GM18868 (cell line): ENCODE measurements around the gene SMCHD1.
"Not testable (repeated sequence)": the region's sequence is repeated elsewhere in the genome, so short reads cannot be mapped to it uniquely, and the experiment has no call there.

ENCODE experiments used
- ATAC-seq: cut with Tn5 transposase; IDR thresholded peaks from one replicate; pipeline ENCODE4 v1.9.1; 2021; ENCODE audit warnings: mild to moderate bottlenecking, moderate library complexity; ENCODE audit not compliant: unreplicated experiment

The SMCHD1 gene

DNA sequence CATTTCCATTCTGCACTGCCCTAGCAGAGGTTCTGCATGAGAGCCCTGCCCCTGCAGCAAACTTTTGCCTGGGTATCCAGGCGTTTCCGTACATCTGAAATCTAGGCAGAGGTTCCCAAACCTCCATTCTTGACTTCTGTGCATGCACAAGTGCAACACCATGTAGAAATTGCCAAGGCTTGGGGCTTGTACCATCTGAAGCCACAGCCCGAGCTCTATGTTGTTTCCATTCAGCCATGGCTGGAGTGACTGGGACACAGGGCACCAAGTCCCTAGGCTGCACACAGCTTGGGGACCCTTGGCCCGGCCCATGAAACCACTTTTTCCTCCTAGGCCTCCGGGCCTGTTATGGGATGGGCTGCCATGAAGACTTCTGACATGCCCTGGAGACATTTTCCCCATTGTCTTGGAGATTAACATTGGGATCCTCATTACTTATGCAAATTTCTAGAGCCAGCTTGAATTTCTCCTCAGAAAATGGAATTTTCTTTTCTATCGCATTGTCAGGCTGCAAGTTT, 154.2 kb downstream of the SMCHD1 start:
- ATAC-seq: not testable (repeated sequence)

DNA sequence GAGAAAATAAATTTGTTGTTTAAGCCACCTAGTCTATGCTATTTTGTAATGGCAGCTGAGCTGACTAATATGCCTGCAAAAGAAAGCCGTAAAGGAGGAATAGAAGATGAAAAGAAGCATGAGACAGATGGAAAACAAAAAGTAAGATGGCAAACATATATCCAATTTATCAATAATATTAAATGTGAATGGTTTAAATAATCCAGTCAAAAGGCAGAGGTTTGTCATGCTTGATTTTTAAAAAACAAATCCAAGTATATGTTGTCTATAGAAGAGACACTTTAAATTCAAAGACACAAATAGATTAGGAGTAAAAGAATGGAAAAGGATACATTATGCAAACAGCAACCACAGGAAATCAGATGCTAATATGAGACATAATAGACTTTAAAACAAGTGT, 155.9 kb downstream of the SMCHD1 start:
- ATAC-seq: no peak

DNA sequence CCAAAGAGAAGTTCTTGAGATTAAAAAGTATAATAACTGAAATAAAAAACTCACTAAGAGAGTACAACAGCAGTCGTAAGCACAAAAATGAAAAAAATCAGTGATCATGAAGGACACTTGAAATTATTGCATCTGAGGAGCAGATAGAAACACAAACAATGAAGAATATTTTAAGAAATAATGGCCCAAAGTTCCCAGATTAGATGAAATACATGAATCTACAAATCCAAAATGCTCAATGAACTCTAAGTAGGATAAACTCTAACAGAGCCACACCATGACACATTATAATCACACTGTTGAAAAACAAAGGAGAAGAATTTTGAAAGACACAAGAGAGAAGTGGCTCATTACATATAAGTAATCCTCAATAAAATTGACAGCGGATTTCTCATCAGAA, 159.4 kb downstream of the SMCHD1 start:
- ATAC-seq: no peak

DNA sequence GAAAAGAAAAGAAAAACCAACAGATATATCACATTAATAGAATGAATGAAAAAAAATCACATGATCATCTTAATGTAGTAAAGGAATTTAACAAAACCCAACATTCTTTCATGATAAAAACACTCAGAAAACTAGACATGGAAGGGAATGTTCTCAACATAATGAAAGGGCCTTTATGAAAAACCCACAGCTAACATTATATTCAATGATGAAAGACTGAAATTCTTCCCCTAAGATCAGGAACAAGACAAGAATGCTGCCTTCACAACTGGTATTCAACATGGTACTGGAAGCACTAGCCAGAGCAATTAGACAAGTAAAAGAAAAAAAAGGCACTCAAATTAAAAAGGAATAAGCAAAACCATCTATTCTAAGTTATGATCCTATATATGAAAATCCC, 162.8 kb downstream of the SMCHD1 start:
- ATAC-seq: no peak

DNA sequence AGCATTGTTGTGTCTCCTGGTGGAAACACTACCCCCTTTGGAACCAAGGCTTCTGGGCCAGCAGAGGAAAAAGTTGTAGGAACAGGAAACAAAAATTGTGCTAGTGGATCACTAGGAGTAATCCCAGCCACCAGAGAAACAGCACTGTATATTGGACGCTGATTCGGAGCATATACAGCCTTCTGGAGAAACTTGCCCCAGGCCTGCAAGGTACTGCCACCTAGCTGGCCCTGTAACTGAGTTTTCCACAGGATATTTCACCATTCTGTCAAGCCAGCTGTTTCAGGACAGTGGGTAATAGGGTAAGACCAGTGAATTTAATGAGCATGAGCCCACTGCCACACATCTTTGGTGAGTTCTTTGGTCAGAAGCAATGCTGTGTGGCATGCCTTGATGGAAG, 166.2 kb downstream of the SMCHD1 start:
- ATAC-seq: no peak

DNA sequence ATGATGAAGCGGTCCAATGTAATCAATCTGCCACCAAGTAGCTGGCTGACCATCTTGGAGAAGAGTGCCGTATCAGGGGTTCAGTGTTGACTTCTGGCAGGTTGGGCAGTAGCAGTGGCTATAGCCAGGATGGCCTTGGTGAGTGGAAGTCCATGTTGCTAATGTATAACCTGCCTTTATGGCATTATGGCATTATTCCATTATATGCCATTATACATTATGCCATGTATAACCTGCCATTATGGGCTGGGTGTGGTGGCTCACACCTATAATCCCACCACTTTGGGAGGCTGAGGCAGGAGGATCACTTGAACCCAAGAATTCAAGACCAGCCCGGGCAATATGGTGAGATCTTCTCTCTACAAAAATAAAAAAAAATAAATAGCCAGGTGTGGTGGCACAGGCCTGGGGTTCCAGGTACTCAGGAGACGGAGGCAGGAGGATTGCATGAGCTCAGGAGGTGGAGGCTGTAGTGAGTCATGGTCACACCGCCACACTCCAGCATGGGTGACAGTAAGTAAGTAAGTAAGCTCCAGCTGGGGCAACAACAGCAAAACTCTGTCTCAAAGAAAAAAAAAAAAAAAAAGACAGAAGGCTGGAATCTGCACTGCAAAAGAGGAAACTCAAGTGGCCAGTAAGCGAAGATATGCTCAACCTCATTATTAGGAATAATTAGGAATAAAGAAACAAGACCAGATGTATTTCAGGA, 166.8 kb downstream of the SMCHD1 start:
- ATAC-seq: no peak

DNA sequence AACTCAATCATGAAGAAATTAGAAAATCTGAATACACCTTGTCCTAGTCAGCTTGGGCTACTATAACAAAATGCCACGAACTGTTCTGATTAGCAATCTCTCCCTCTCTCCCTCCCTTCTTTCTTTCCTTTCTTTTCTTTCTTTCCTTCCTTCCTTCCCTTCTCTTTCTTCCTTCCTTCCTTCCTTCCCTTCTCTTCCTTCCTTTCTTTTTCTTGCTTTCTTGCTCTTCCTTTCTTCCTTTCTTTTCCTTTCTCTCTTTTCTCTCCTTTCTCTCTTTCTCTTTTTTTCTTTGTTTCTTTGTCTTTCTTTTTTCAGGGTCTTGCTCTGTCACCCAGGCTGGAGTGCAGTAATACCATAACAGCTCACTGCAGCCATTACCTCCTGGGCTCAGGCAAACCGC, 167.7 kb downstream of the SMCHD1 start:
- no peak for ATAC-seq

DNA sequence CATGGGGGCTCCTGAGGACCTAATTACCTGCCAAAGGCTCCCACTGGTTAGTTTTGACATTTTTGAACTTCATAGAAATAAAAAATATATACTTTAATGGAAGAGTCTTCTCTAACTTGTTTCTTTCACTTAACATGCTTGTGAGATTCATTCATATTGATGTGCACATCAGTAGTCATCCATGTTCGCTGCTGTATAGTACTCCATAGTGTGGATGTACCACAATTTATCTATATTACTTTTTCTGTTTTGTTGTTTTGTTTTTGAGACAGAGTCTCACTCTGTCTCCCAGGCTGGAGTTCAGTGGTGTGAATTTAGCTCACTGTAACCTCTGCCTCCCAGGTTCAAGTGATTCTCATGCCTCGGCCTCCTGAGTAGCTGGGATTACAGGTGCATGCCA, 168.4 kb downstream of the SMCHD1 start:
- ATAC-seq: no peak

DNA sequence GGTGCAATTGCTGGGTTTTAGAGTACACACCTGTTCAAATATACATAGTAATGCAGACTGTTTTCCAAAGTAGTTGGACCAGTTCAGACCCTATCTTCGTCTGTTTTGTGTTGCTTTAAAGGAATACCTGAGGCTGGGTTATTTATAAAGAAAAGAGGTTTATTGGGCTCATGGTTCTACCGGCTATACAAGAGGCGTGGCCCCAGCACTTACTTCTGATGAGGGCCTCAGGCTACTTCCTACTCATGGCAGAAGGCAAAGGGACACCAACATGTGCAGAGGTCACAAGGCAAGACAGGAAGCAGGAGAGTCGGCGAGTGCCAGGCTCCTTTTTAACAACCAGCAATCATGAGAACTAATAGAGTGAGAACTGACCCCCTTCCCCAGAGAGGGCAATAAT, 169.3 kb downstream of the SMCHD1 start:
- no peak for ATAC-seq

DNA sequence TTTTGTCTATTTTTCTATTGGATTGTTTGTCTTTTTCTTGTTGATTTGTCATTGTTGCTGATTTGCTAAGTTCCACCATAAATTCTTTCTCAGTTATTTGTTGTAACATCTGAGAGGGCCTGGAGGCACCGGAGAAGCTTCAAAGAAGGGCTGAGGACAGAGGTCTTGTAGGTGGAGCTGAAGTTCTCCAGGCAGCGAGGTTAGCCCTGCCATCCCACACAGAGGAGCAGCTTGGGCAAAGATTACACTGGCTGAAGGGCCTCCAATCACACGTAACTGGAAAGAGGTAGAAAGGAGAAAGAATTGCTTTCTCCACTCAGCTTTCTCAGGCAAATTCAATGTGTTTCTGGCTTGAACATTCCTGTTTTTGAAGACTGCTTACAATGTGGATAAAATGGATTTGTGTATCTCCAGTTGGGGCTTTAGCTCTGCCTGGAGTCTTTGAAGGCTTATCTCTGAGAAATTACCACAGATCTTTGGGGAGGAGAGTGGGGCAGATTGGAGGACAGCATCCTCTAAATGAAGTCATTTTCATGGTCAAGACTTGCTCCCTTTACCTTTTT, 170.2 kb downstream of the SMCHD1 start:
- ATAC-seq: no peak

DNA sequence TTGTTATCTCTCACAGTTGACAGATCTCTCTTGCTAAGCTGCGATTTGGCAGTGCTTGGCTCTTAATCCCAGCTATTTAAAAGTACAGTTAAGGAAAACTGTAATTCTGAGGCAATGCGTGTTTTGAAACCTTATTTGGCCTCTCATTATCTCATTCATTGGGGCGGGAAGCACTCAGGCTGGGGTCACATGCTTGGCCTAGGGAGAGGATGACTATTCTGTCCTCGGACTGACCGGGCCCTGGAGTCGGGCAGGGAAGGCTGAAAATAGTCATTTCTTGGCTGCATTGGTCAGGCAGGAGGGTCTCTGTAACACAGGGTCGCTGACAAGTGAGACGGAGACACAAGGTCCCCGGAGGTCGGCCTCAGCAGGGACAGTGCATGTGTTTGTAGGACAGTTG, 171.1 kb downstream of the SMCHD1 start:
- ATAC-seq: no peak

DNA sequence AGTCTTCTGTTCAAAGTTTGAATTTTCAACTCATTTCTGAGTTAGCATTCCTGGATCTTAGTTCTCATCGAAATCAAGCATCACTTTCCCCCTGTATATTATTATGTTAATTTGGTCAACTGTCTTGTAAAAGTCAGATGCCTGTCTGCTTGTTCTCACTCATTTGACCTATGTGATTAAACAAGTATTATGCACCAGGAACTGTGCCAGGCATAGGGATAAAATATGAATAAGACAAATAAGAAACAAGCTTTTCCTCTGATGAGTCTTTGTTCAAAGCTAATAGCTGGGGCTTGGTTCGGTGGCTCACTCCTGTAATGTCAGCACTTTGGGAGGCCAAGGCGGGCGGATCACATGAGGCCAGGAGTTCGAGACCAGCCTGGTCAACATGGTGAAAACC, 171.5 kb downstream of the SMCHD1 start:
- ATAC-seq: no peak

DNA sequence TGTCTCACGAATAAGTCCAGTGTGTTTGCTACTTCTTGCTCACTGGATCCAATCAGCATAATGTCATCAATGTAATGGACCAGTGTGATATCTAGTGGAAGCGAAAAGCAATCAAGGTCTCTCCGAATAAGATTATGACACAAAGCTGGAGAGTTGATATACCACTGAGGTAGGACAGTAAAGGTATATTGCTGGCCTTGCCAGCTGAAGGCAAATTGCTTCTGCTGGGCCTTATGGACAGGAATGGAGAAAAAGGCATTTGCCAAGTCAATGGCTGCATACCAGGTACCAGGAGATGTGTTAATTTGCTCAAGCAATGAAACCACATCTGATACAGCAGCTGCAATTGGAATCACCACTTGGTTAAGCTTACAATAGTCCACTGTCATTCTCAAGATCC, 180.6 kb downstream of the SMCHD1 start:
- ATAC-seq: not testable (repeated sequence)

DNA sequence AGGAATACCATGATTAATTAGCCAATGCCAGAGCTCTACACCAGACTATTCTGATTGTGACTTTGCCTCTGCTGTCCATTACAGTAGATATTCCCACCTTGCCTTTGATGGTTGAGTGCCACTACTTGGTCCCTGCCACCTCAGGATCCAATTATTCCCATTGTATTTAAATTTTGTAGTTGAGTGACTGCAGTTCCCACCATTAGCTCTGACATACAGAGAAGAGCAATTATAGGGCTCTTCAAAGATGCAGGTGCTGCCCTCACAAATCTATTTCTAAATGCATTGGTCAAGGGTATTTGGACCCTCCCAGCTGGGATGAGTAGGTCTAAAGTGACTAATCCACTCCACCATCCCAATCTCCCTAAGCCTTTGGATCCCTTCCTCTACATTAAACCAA, 181.8 kb downstream of the SMCHD1 start:
- not testable (repeated sequence) for ATAC-seq

DNA sequence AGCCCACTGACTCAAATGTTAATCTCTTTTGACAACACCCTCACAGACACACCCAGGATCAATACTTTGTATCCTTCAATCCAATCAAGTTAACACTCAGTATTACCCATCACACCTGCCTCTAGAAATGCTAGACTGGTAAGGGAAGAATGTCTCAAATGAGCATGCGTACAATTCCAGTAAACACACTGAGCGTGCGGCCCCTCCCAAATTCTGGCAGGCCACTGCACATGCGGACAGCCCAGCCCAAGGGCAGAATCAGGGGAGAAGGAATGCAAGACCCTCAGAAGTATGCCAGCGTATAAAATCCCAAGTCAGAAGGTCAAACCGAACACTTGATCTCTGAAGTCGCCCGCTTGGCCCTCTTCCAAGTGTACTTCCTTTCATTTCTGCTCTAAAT, 183.7 kb downstream of the SMCHD1 start:
- ATAC-seq: no peak

DNA sequence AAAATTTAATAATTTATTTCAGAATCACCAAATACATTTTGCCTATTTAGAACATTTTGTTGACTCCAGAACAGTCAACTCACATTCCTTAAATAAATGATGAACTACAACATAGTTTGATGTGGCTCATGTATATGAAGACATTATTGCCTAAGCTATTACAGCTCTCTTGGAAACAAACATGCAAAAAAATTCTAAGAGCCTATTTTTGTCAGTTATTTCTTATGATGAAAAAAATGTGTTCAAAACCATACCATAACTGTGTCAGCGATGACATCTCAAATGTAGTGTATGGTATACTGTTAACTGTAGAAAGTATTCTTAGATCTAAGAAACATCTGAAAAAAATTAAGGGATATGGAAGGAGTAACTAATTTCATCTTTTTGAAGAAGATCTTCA, 185.0 kb downstream of the SMCHD1 start:
- no peak for ATAC-seq

DNA sequence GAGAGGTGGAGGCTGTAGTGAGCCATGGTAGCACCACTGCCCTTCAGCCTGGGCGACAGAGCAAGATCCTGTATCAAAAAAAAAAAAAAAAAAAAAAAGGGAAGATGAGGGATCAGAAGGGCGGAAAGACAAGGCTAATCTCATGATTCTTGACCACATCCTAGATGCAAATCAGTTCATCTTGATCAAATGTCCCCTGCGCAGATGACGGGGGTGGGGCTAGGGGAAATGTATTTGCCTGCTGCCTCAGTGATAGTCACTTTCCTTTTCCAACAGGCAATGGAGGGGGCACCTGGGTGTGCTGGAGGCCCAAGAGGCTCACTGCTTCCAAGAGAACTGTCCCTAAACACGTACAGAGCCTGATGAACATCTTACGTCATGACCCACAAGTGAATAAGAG, 187.6 kb downstream of the SMCHD1 start:
- ATAC-seq: no peak

DNA sequence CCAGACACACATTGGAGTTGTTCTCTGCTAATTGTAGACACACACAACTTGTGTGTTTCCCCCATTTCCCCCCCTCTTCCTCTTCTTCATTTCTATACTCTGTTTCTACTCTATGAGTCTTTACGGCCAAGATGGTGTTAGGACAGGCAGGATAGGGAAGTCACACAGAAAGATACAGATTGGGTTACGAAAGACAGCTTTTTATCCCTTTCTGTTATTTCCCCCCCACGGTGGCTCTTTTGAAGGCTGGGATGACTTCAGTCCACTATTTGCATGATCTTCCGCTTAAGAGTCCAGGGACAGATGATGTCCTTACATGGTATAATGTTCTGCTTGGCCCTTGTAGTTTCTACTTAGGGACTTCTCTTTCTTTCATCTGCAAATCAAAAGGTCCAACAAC, 189.6 kb downstream of the SMCHD1 start:
- ATAC-seq: no peak

DNA sequence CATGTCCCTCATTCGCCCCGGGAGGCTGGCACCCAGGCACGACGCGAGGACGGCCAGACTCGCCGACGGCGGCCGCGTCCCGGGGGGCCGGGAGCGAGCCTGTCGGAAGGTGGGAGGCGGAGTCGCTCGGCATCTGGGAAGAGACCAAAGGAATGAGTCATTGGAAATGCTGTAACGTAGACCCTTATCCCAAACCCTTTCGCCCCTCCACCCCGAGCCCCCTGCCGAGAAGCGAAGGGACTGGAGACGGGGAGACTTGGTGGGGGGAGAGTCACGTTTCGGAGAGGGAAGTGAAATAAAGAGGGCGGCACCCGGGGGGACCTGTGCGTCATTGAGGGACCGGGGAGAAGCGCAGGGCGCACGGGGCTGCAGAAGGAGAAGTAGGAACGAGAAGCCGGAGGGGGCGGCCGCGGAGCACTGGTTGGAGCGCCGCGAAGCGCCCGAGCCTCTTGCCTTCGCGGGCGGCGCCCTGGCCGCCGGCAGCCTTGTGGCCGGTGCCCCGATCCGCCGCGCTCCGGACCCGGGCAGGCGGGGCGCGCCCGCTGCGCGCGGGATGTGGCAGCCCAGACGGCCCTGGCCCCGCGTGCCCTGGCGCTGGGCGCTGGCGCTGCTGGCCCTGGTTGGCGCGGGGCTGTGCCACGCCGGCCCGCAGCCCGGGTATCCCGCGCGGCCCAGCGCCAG, 191.2 kb downstream of the SMCHD1 start, which contains the start of gene EMILIN2:
Gene EMILIN2 (plus strand): TSS at position 371 of the 681 bp plus-strand sequence. CDS start 183 bp downstream, at position 554.
- ATAC-seq: peak; percentile 73

DNA sequence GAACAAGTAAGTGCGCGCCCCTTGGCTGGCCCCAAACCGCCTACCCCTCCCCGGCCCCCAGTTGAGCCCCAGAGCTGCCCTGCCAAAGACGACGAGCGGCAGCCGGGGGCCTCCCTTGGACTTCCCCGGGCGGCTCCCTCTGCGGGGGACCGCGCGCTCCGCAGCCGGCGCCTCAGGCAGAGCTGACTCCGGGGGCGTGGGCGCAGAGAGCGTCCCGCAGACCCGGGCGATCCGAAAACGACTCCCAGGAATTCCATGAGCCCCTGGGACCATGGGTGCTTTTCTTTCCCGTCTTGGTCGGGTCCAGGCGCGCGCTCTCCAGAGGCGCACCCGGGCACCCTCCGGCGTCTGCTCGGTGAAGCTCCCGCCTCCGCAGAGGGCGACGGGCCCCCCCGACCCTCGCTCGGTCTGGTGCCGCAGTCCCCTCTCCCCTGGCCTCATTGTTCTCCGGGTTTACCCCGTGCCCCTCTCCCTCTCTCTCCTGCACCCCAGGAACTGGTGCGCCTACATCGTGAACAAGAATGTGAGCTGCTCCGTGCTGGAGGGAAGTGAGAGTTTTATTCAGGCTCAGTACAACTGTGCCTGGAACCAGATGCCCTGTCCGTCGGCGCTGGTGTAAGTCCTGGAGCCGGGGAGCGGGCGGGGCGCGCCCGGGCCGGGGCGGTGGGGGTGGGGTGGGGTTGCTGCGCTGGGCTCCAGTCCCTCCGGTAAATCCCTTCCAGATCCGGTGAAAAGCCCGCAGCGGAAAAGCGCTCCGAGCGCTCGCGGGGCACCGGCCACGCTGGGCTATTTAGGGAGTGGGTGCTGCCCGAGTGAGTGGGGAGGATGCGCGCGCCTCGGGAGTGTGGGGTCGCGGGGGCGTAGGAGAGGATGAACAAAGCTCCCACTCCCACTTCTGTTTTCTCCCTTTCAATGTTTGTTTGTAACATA, 192.1 kb downstream of the SMCHD1 start:
- peak; percentile 57 for ATAC-seq
